Fibroblast of pulmonary artery (primary cell): Measurements from ENCODE around the gene METTL25B.
"Not testable (repeated sequence)": the region's sequence is repeated elsewhere in the genome, so short reads cannot be mapped to it uniquely, and the experiment has no call there.

Experiments used
- DNase-seq: peaks from one replicate; pipeline ENCODE4 v3.0.0-alpha.2; 2010; ENCODE audit warnings: low read depth
- H3K4me3 ChIP-seq: replicated peaks from 2 replicates; pipeline ENCODE4 v1.5.1; 2011; ENCODE audit warnings: low read depth, mild to moderate bottlenecking, control low read depth, low read length, moderate library complexity
- CTCF ChIP-seq: IDR thresholded peaks from 2 replicates; pipeline ENCODE4 v1.5.1; 2011; ENCODE audit warnings: mild to moderate bottlenecking, control low read depth, low read length, inconsistent platforms; ENCODE audit errors: missing control alignments

METTL25B gene

GRCh38 chr1:156752843-156753482 lies 24.7 kb downstream of the METTL25B start:
- peak overlapping the region; percentile 93 for H3K4me3 ChIP-seq
- no peak for TF ChIP-seq CTCF
- DNase-seq: peak; percentile 46

- no peak for DNase-seq
- H3K4me3 ChIP-seq: no peak overlapping the region
- no peak for TF ChIP-seq CTCF
Measured at GRCh38 chr1:156754219-156754618, 25.9 kb downstream of the METTL25B start.

GRCh38 chr1:156755527-156755950 lies 27.3 kb downstream of the METTL25B start:
- no peak overlapping the region for H3K4me3 ChIP-seq
- no peak for TF ChIP-seq CTCF
- no peak for DNase-seq

GRCh38 chr1:156756355-156756754 lies 28.1 kb downstream of the METTL25B start:
- TF ChIP-seq CTCF: no peak
- no peak overlapping the region for H3K4me3 ChIP-seq
- DNase-seq: no peak

GRCh38 chr1:156757572-156758253 lies 29.4 kb downstream of the METTL25B start:
- H3K4me3 ChIP-seq, DNase-seq: not testable (repeated sequence)

- no peak overlapping the region for H3K4me3 ChIP-seq
- TF ChIP-seq CTCF: no peak
- no peak for DNase-seq
Measured at GRCh38 chr1:156760092-156760795, 32.0 kb downstream of the METTL25B start.

GRCh38 chr1:156760796-156761104 lies 32.5 kb downstream of the METTL25B start:
- no peak for DNase-seq
- no peak overlapping the region for H3K4me3 ChIP-seq
- TF ChIP-seq CTCF: no peak

GRCh38 chr1:156765136-156765535 lies 36.9 kb downstream of the METTL25B start:
- not testable (repeated sequence) for DNase-seq, H3K4me3 ChIP-seq
